Spleen (tissue), 7 donors: Measurements from ENCODE around the gene NRSN2.

Source experiments
- POLR2A ChIP-seq, 3 donors: fragments of 450-650 bp; IDR thresholded peaks; one replicate each; pipeline ENCODE4 v1.5.1; 2017; ENCODE audit warnings: antibody characterized with exemption in 3 of 3, mild to moderate bottlenecking in 1 of 3
- POLR2AphosphoS5 ChIP-seq, 3 donors: sonication (generic); formaldehyde crosslinking; IDR thresholded peaks; one replicate each; pipeline ENCODE4 v1.5.1; 2017; ENCODE audit warnings: antibody characterized with exemption in 3 of 3
- TF ChIP-seq, protein P1 (sequence below), 11 experiments: fragments of 200-600 bp in 7 of 11; fragments of 450-650 bp in 4 of 11; sonication (generic) in 4 of 11; IDR thresholded peaks in 8 of 11; conservative IDR thresholded peaks in 3 of 11; 1 replicate in 7 of 11; 2 replicates in 4 of 11; pipeline versions ENCODE4 v1.4.0 to v1.8.0; 2016 to 2021; ENCODE audit warnings: antibody characterized with exemption in 11 of 11, inconsistent platforms in 4 of 11, mild to moderate bottlenecking in 1 of 11
- donor health status: DM: no; HTN: no; CAD: no; lungs with moderate emphysema.
- donor health status: DM: no; HTN: no; CAD: no.
- donor health status: DM: no; HTN: no; CAD: no.

DNA sequence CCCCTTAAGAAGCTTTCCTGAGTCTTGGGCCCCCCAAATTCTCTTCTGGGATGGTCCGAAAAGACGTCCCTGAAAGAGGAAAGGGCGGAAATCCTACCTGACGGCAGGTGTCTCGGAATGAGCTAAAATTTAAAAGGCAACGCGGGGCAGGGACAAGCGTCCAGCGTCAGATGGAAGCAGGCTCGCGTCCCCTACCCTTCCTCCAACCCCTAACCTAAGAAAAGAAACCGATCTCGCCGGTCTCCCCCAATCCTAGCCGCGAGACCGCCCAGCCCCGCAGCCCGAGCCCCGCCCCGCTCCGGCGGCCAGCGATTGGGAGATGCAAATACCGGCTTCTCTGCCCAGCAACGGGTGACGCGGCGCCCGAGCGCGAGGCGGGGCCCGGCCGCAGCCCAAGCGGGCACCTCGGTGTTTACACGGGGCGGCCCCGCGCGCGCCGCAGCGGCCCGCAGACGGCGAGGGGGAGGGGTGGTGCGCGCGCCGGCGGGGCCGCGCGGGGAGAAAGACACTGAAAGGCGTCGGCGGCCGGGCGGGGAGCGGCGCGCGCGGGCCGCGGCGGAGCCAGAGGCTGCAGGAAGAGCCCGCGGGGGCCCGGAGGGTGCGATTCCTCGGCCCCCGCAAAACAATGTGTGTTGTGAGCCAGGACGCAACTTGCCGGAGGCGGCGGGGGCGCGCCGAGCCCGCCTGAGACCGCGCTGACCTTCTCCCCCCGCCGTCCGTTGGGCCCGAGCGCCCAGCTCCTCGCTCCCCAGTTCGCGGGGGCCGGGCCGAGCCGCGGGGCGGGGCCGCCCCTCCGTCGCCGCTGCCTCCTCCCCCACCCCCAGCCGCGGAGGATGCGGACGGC lies 21.6 kb upstream of the NRSN2 start, which contains the start of gene SOX12:
- TF ChIP-seq, protein P1, sequence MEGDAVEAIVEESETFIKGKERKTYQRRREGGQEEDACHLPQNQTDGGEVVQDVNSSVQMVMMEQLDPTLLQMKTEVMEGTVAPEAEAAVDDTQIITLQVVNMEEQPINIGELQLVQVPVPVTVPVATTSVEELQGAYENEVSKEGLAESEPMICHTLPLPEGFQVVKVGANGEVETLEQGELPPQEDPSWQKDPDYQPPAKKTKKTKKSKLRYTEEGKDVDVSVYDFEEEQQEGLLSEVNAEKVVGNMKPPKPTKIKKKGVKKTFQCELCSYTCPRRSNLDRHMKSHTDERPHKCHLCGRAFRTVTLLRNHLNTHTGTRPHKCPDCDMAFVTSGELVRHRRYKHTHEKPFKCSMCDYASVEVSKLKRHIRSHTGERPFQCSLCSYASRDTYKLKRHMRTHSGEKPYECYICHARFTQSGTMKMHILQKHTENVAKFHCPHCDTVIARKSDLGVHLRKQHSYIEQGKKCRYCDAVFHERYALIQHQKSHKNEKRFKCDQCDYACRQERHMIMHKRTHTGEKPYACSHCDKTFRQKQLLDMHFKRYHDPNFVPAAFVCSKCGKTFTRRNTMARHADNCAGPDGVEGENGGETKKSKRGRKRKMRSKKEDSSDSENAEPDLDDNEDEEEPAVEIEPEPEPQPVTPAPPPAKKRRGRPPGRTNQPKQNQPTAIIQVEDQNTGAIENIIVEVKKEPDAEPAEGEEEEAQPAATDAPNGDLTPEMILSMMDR (IDR thresholded peaks at IDR 0.05 in 8 of 11, conservative IDR thresholded peaks at IDR 0.05 in 3 of 11) = no peak
- TF ChIP-seq POLR2AphosphoS5 (IDR thresholded peaks at IDR 0.05) = peak; percentile 77 to 85 (median 79)
- TF ChIP-seq POLR2A (IDR thresholded peaks at IDR 0.05) = peak in 2 of 3 donors; percentile 25 to 45
